AG09309 (cell line): ENCODE measurements around the gene PRR14.

Experiments
- DNase-seq: peaks from one replicate; pipeline ENCODE4 v3.0.0-alpha.2; 2010; ENCODE audit warnings: low read depth
- H3K4me3 ChIP-seq: 2 replicates; pipeline ENCODE4 v1.5.1; 2011; ENCODE audit warnings: mild to moderate bottlenecking, low read depth, low read length, moderate library complexity; ENCODE audit not compliant: control insufficient read depth
- CTCF ChIP-seq: IDR thresholded peaks from 2 replicates; pipeline ENCODE4 v1.5.1; 2011; ENCODE audit warnings: mild to moderate bottlenecking, low read depth, low read length, inconsistent platforms; ENCODE audit not compliant: insufficient read depth, control insufficient read depth; ENCODE audit errors: missing control alignments

Gene PRR14

GRCh38 chr16:30606004-30606403 is 44.8 kb upstream of the PRR14 start:
- no peak for DNase-seq
- no peak overlapping the region for H3K4me3 ChIP-seq
- TF ChIP-seq CTCF, result no peak

GRCh38 chr16:30609002-30609925 is 41.5 kb upstream of the PRR14 start:
- DNase-seq, result no peak
- TF ChIP-seq CTCF, result no peak
- H3K4me3 ChIP-seq, result peak overlapping the region; percentile 71

- peak within 1 kb of the TSS; percentile 71 for H3K4me3 ChIP-seq
- DNase-seq, result peak; percentile 85
- no peak for TF ChIP-seq CTCF
Measured at GRCh38 chr16:30609926-30610839, 40.6 kb upstream of the PRR14 start, which contains the start of gene ZNF689. Gene ZNF689, minus strand, starts transcription at chr16:30610389. Its CDS starts 348 bp downstream, at chr16:30610041.

GRCh38 chr16:30615358-30616091 is 35.2 kb upstream of the PRR14 start:
- TF ChIP-seq CTCF, result peak; percentile 44
- no peak for DNase-seq
- H3K4me3 ChIP-seq, result no peak overlapping the region

GRCh38 chr16:30619202-30619601 is 31.6 kb upstream of the PRR14 start:
- TF ChIP-seq CTCF, result no peak
- H3K4me3 ChIP-seq, result no peak overlapping the region
- peak; percentile 59 for DNase-seq

- no peak overlapping the region for H3K4me3 ChIP-seq
- TF ChIP-seq CTCF, result no peak
- DNase-seq, result no peak
Measured at GRCh38 chr16:30619638-30620037, 31.1 kb upstream of the PRR14 start.
